GM10248 (cell line): ENCODE results near the gene MEN1.
A peak's percentile ranks its signal among the peaks of the same experiment; 100 is the strongest.

Experiments used
- CTCF ChIA-PET: fragments of 300-600 bp; sonication (Branson Sonifier 250); formaldehyde crosslinking; extraction: SDS; loops from one replicate; lab custom pipeline; 2021; ENCODE audit warnings: antibody characterized with exemption; lab: Yijun Ruan, JAX
- POLR2A ChIA-PET: fragments of 350-650 bp; sonication (Branson Sonifier 250); formaldehyde crosslinking; extraction: SDS; loops from one replicate; lab custom pipeline; 2020; ENCODE audit warnings: antibody characterized with exemption; lab: Yijun Ruan, JAX
- DNase-seq: peaks from one replicate; pipeline ENCODE4 v3.0.0; 2012; ENCODE audit errors: extremely low spot score
- CTCF ChIP-seq: IDR thresholded peaks from 2 replicates; pipeline ENCODE4 v1.5.1; 2012; ENCODE audit warnings: mild to moderate bottlenecking, low read depth; ENCODE audit errors: extremely low read depth, missing control alignments, control extremely low read depth

The MEN1 gene

DNA sequence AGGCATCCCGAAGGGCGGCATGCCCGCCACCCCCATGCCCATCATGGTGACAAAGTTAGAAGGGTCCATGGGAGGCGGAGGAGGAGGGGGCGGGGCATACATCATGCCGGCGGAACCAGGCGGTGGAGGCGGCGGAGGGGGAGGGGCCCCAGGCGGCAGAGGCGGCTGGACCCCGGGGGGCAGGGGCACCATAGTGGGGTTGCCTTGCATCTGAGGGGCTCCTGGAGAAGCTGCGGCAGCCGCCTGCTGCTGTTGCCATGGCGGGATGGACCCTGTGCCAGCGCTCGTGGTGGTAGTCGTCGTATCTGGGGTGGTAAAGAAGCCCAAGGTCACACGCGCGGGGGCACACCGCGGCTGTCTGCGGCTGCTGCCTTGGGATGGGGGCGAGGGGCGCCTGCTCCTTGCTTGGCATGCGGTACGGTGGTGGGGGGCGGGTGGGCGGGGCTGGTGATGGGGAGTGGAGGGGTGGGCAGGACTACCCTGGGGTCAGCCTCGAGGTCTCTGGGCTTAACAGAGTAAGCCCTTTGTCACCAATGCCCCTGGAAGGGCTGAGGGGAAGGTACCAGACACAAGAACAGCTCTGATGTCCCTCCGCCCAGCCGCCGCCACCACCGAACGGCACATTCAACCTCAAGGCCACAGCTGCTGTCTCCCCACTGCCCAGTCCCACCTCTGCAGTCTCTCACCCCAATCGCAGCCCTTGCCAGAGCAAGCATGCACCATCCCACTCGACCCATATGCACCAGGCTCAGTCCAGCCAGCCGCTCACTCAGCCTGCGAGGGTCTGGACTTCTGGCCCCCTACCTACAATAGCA is 44.3 kb downstream of the MEN1 start:
- ChIA-PET POLR2A (no interaction called here), CTCF (interaction anchor here (0.7 kb wide), 1 partner anchor 10 kb away, joined by 3 read pairs; no protein-coding TSS in a partner anchor)
- no peak for TF ChIP-seq CTCF
- DNase-seq: peak; percentile 6

GRCh38 chr11:64765291-64765850 is 45.0 kb downstream of the MEN1 start:
- ChIA-PET POLR2A (no interaction called here), CTCF (interaction anchor here (2.3 kb wide), 1 partner anchor 21 kb away, joined by 8 read pairs; the partner anchor contains the start of gene RASGRP2)
- DNase-seq: no peak
- TF ChIP-seq CTCF: no peak

DNA sequence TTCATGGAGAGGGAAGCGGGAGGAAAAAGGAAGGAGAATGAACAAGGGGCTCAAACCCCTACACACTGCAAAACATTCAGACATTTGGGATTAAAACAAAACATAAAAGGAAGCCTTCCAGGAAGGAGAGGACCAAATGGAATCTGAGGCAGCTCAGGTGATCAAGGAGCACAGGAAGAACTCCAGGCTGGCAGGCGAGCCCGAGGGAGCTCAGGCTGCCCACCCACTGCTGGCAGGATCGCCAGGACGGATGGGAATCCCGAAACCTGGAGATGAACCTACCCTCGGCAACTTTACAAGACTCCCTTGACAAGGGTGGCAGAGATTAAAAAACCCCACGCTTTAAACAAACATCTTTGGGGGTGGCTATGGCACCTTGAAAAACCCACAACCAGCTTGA is 45.6 kb downstream of the MEN1 start:
- POLR2A ChIA-PET: interaction anchor here (2.0 kb wide), 1 partner anchor 8 kb away, joined by 10 read pairs; no protein-coding TSS in a partner anchor

GRCh38 chr11:64764040-64764611 is 46.2 kb downstream of the MEN1 start:
- DNase-seq: peak; percentile 17
- ChIA-PET CTCF (interaction anchor here (0.8 to 2.3 kb wide), 4 partner anchors 9 to 20 kb away, joined by 3 to 8 read pairs (median 4); partner anchors contain the start of gene RASGRP2), POLR2A (interaction anchor here (1.2 to 2.0 kb wide), 2 partner anchors 8 to 11 kb away, joined by 4 to 10 read pairs; no protein-coding TSS in a partner anchor)
- TF ChIP-seq CTCF: no peak

More for the DNA sequence above, 45.6 kb downstream of the MEN1 start:
- TF ChIP-seq CTCF: no peak
- CTCF ChIA-PET: interaction anchor here (1.8 to 2.3 kb wide), 2 partner anchors 10 to 20 kb away, joined by 6 to 8 read pairs; partner anchors contain the start of gene RASGRP2
- no peak for DNase-seq

GRCh38 chr11:64763526-64764039 is 46.8 kb downstream of the MEN1 start:
- no peak for TF ChIP-seq CTCF
- peak; percentile 10 for DNase-seq
- ChIA-PET POLR2A (interaction anchor here (1.2 to 2.0 kb wide), 2 partner anchors 9 to 11 kb away, joined by 4 to 10 read pairs; no protein-coding TSS in a partner anchor), CTCF (interaction anchor here (0.8 to 2.3 kb wide), 4 partner anchors 8 to 19 kb away, joined by 3 to 8 read pairs (median 4); partner anchors contain the start of gene RASGRP2)
